Measurements from ENCODE around the gene EXOC4. TPM values are rescaled to one million over a fixed set of nuclear protein-coding genes. Genes with fewer than 3 reads are reported as not detected.

The EXOC4 gene
- total RNA-seq, 1 experiment from 2014 or later = 91.9 TPM

DNA sequence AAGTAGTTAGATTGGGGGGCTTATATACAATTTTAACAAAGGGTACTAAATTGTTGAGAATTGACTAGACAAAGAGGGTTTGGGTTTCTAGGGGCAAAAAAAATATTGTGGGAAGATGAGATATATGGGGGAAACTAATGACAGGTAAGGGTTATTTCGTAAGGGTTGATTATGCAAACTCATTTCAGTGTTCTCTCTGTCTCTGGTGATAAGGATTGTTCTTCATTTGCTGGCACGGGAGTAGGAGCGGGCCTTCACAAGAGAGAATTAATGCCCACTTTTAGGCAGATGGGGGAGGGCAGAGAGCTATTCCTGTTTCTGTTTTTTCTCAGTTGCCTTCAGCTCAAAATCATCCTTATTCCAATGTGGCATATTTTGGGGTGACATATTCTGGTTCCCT lies 258.4 kb downstream of the EXOC4 start:
- Mint-ChIP-seq H3K36me3 (ENCODE audit: insufficient read depth, unreplicated experiment) (no peaks in the 10 kb centered on the region), H3K27me3 (ENCODE audit: unreplicated experiment) (no peaks in the 10 kb centered on the region), H3K9me3 (ENCODE audit: low read depth, unreplicated experiment) (no peaks in the 10 kb centered on the region), H3K27ac (ENCODE audit: unreplicated experiment) (no peak overlapping the region), H3K4me3 (ENCODE audit: low read depth, unreplicated experiment) (no peak overlapping the region), H3K4me1 (ENCODE audit: low read depth, unreplicated experiment) (peaks cover 7% of the 10 kb centered on the region)
- TF ChIP-seq, protein P1, sequence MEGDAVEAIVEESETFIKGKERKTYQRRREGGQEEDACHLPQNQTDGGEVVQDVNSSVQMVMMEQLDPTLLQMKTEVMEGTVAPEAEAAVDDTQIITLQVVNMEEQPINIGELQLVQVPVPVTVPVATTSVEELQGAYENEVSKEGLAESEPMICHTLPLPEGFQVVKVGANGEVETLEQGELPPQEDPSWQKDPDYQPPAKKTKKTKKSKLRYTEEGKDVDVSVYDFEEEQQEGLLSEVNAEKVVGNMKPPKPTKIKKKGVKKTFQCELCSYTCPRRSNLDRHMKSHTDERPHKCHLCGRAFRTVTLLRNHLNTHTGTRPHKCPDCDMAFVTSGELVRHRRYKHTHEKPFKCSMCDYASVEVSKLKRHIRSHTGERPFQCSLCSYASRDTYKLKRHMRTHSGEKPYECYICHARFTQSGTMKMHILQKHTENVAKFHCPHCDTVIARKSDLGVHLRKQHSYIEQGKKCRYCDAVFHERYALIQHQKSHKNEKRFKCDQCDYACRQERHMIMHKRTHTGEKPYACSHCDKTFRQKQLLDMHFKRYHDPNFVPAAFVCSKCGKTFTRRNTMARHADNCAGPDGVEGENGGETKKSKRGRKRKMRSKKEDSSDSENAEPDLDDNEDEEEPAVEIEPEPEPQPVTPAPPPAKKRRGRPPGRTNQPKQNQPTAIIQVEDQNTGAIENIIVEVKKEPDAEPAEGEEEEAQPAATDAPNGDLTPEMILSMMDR (IDR thresholded peaks at IDR 0.05; ENCODE audit: unreplicated experiment) = no peak
- CTCF ChIA-PET = no interaction called here
- intact Hi-C loops (cut with micrococcal nuclease; ENCODE audit: unreplicated experiment) = no loop called here
- no TSS peak for BruUV-seq (replicated peaks)
- DNase-seq = no peak

DNA sequence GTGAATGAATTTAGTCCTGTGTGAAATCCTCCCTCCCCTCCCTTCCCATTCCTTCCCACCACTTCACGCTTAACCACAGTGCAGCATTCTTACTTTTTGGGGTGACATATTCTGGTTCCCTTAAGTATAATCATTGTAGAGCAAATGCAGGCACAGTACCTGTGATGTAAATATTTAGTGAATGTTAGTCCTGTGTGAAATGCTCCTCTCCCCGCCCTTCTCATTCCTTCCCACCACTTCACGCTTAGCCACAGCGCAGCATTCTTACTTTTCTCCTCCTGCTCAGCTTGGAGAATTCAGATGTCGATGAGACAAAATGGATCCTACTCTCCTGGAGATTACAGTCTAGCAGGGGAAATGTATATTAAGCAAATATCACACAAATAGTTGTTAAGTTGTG lies 258.8 kb downstream of the EXOC4 start:
- DNase-seq = no peak
- CTCF ChIA-PET = no interaction called here
- TF ChIP-seq, protein P1 (IDR thresholded peaks at IDR 0.05; ENCODE audit: unreplicated experiment) = no peak
- intact Hi-C loops (cut with micrococcal nuclease; ENCODE audit: unreplicated experiment) = no loop called here
- peaks cover 7% of the 10 kb centered on the region for H3K4me1 Mint-ChIP-seq (ENCODE audit: low read depth, unreplicated experiment)
- no peaks in the 10 kb centered on the region for H3K36me3 Mint-ChIP-seq (ENCODE audit: insufficient read depth, unreplicated experiment)
- H3K9me3 Mint-ChIP-seq (ENCODE audit: low read depth, unreplicated experiment) = no peaks in the 10 kb centered on the region
- no peak overlapping the region for H3K4me3 Mint-ChIP-seq (ENCODE audit: low read depth, unreplicated experiment)
- H3K27ac Mint-ChIP-seq (ENCODE audit: unreplicated experiment) = no peak overlapping the region
- no TSS peak for BruUV-seq (replicated peaks)
- no peaks in the 10 kb centered on the region for H3K27me3 Mint-ChIP-seq (ENCODE audit: unreplicated experiment)

DNA sequence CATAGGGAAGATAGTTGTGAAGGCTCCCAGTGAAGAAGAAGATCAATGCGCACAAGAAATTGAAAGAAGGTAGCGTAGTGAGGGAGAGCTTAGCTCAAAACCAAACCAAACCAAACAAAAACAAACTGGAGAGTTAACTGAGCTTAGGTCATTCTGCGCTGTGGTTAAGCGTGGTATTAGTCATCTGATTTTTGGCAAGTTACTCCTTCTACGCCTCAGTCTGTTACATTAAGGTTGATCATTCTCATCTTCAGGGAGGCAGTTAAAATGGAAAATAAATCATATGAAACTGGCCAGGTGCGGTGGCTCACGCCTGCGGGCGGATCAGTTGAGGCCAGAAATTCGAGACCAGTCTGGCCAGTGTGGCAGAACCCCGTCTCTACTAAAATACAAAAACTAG lies 259.7 kb downstream of the EXOC4 start:
- no peak for DNase-seq
- no peaks in the 10 kb centered on the region for H3K27me3 Mint-ChIP-seq (ENCODE audit: unreplicated experiment)
- no peak overlapping the region for H3K4me3 Mint-ChIP-seq (ENCODE audit: low read depth, unreplicated experiment)
- TF ChIP-seq, protein P1 (IDR thresholded peaks at IDR 0.05; ENCODE audit: unreplicated experiment) = no peak
- no peaks in the 10 kb centered on the region for H3K9me3 Mint-ChIP-seq (ENCODE audit: low read depth, unreplicated experiment)
- intact Hi-C loops (cut with micrococcal nuclease; ENCODE audit: unreplicated experiment) = no loop called here
- no peaks in the 10 kb centered on the region for H3K36me3 Mint-ChIP-seq (ENCODE audit: insufficient read depth, unreplicated experiment)
- no TSS peak for BruUV-seq (replicated peaks)
- no peak overlapping the region for H3K27ac Mint-ChIP-seq (ENCODE audit: unreplicated experiment)
- CTCF ChIA-PET = no interaction called here
- peaks cover 7% of the 10 kb centered on the region for H3K4me1 Mint-ChIP-seq (ENCODE audit: low read depth, unreplicated experiment)

DNA sequence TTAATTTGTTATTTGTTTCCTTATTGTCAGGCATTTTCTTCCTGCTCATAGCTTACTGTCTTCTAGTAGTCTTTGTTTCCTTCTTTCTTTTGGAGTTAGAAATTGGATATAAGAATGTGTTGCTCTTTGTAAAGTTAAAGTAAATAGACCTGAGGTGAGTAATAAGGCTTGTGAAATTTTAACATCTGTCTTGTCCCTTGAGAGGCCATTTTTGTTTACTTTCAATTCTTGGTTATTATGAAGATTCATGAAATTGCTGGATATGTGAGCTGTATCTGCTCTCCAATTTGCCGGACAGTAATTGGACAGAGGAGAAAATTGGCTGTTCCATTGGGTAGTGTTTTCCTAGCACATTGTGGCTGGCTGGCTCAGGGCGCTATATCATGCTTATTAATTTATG lies 260.7 kb downstream of the EXOC4 start:
- Mint-ChIP-seq H3K36me3 (ENCODE audit: insufficient read depth, unreplicated experiment) (no peaks in the 10 kb centered on the region), H3K27me3 (ENCODE audit: unreplicated experiment) (no peaks in the 10 kb centered on the region), H3K4me1 (ENCODE audit: low read depth, unreplicated experiment) (peaks cover 7% of the 10 kb centered on the region), H3K27ac (ENCODE audit: unreplicated experiment) (no peak overlapping the region), H3K9me3 (ENCODE audit: low read depth, unreplicated experiment) (no peaks in the 10 kb centered on the region), H3K4me3 (ENCODE audit: low read depth, unreplicated experiment) (no peak overlapping the region)
- no peak for DNase-seq
- CTCF ChIA-PET = no interaction called here
- BruUV-seq (replicated peaks) = no TSS peak
- TF ChIP-seq, protein P1 (IDR thresholded peaks at IDR 0.05; ENCODE audit: unreplicated experiment) = no peak
- intact Hi-C loops (cut with micrococcal nuclease; ENCODE audit: unreplicated experiment) = no loop called here

DNA sequence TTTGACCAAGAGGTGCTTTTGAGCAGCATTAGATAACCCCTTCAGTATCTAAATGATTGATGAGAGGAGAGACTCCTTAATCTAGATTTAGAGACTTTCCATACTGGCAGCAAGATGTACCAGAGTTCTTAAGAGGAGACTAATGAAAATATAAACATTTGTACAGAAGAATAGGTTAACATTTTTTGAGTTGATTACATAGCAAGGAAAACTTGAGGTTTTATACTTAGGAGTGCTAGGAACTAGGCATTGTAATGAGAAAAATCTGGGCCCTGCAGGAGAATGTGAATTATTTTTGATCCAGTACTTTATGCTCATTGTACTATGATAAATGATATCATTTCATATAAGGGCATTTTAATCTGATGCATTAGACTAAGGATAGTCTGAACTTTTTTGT lies 261.7 kb downstream of the EXOC4 start:
- intact Hi-C loops (cut with micrococcal nuclease; ENCODE audit: unreplicated experiment) = no loop called here
- Mint-ChIP-seq H3K27me3 (ENCODE audit: unreplicated experiment) (no peaks in the 10 kb centered on the region), H3K27ac (ENCODE audit: unreplicated experiment) (no peak overlapping the region), H3K9me3 (ENCODE audit: low read depth, unreplicated experiment) (no peaks in the 10 kb centered on the region), H3K36me3 (ENCODE audit: insufficient read depth, unreplicated experiment) (no peaks in the 10 kb centered on the region), H3K4me3 (ENCODE audit: low read depth, unreplicated experiment) (no peak overlapping the region), H3K4me1 (ENCODE audit: low read depth, unreplicated experiment) (peaks cover 7% of the 10 kb centered on the region)
- no TSS peak for BruUV-seq (replicated peaks)
- TF ChIP-seq, protein P1 (IDR thresholded peaks at IDR 0.05; ENCODE audit: unreplicated experiment) = no peak
- CTCF ChIA-PET = no interaction called here
- no peak for DNase-seq

Data from Calu3 (cell line).